A549 (cell line): ENCODE measurements around the gene DDX41.
A peak's percentile ranks its signal among the peaks of the same experiment; 100 is the strongest.

ENCODE experiments used
- CEBPB ChIP-seq, 2 experiments: fragments of >200 bp in 1 of 2; sonication (Bioruptor Twin) in 1 of 2; formaldehyde crosslinking in 1 of 2; IDR thresholded peaks; 2 replicates each; pipeline ENCODE4 v1.6.1; 2012 to 2016
- CTCF ChIP-seq: fragments of >200 bp; sonication (Bioruptor Twin); formaldehyde crosslinking; IDR thresholded peaks from 3 replicates; pipeline ENCODE4 v1.5.1; 2016
- EP300 ChIP-seq, 2 experiments: fragments of >200 bp; sonication (Bioruptor Twin); formaldehyde crosslinking; IDR thresholded peaks; 2 replicates in 1 of 2; 3 replicates in 1 of 2; pipeline ENCODE4 v1.6.1; 2016 to 2017
- JUN ChIP-seq, 2 experiments: fragments of >200 bp; sonication (Bioruptor Twin); formaldehyde crosslinking; IDR thresholded peaks; 2 replicates in 1 of 2; 3 replicates in 1 of 2; pipeline ENCODE4 v1.6.1; 2016 to 2017
- KDM5A ChIP-seq: fragments of 200-600 bp; sonication (generic); IDR thresholded peaks from 2 replicates; pipeline ENCODE4 v1.6.1; 2016; ENCODE audit warnings: antibody characterized with exemption, mild to moderate bottlenecking
- MAFK ChIP-seq: fragments of 450-650 bp; IDR thresholded peaks from 2 replicates; pipeline ENCODE4 v1.6.1; 2014; ENCODE audit not compliant: partially characterized antibody
- PBX3 ChIP-seq: IDR thresholded peaks from 2 replicates; pipeline ENCODE4 v1.6.1; 2012
- RAD21 ChIP-seq, 2 experiments: fragments of >200 bp in 1 of 2; sonication (Bioruptor Twin) in 1 of 2; formaldehyde crosslinking in 1 of 2; IDR thresholded peaks in 1 of 2; conservative IDR thresholded peaks in 1 of 2; 2 replicates in 1 of 2; 3 replicates in 1 of 2; pipeline ENCODE4 v1.6.1; 2012 to 2018; ENCODE audit warnings: inconsistent platforms in 1 of 2
- REST ChIP-seq: fragments of 200-600 bp; sonication (generic); IDR thresholded peaks from 2 replicates; pipeline ENCODE4 v1.6.1; 2016; ENCODE audit warnings: antibody characterized with exemption, mild to moderate bottlenecking, moderate library complexity

- 0 out of 2 replicates have a peak, but pooled peaks have one; percentile 36 for TF ChIP-seq PBX3
- TF ChIP-seq MAFK, result no peak
- no peak for TF ChIP-seq KDM5A
- TF ChIP-seq CTCF, result no peak
- TF ChIP-seq JUN (IDR thresholded peaks at IDR 0.05), result peak; percentile 81 to 83; a peak in 4 of 5 replicates
- TF ChIP-seq CEBPB (IDR thresholded peaks at IDR 0.05), result no peak
- TF ChIP-seq RAD21 (conservative IDR thresholded peaks at IDR 0.05 in 1 of 2, IDR thresholded peaks at IDR 0.05 in 1 of 2), result no peak
- no peak for TF ChIP-seq REST
- no peak for TF ChIP-seq EP300 (IDR thresholded peaks at IDR 0.05)
These were observed 19.3 kb downstream of the DDX41 start, which contains the start of gene PDLIM7 for GRCh38 chr5:177497292-177498012.
